Neural cell (in vitro differentiated cells): ENCODE data around the gene SEL1L3.

Experiments
- EP300 ChIP-seq: fragments of 450-650 bp; conservative IDR thresholded peaks from 2 replicates; pipeline ENCODE4 v1.6.1; 2014; ENCODE audit warnings: antibody characterized with exemption, mild to moderate bottlenecking, moderate library complexity; ENCODE audit not compliant: poor library complexity, severe bottlenecking
- EZH2 ChIP-seq: fragments of 200-600, 300-800 bp; shearing (Covaris generic), sonication (generic); IDR thresholded peaks from 2 replicates; pipeline ENCODE4 v1.6.1; 2014; ENCODE audit warnings: antibody characterized with exemption, low read length, borderline replicate concordance, mild to moderate bottlenecking; ENCODE audit not compliant: insufficient read depth, poor library complexity, severe bottlenecking
- MXI1 ChIP-seq: fragments of 450-650 bp; conservative IDR thresholded peaks from 2 replicates; pipeline ENCODE4 v1.6.1; 2014; ENCODE audit warnings: antibody characterized with exemption, mild to moderate bottlenecking; ENCODE audit not compliant: poor library complexity, severe bottlenecking
- POLR2AphosphoS5 ChIP-seq: IDR thresholded peaks from 2 replicates; pipeline ENCODE4 v1.6.1; 2012
- SMC3 ChIP-seq: fragments of 450-650 bp; conservative IDR thresholded peaks from 2 replicates; pipeline ENCODE4 v1.6.1; 2014; ENCODE audit warnings: antibody characterized with exemption, mild to moderate bottlenecking, moderate library complexity; ENCODE audit not compliant: poor library complexity
- TAF1 ChIP-seq: IDR thresholded peaks from 2 replicates; pipeline ENCODE4 v1.6.1; 2012; ENCODE audit warnings: low read depth
- TF ChIP-seq, protein P1 (sequence below): fragments of 450-650 bp; IDR thresholded peaks from 2 replicates; pipeline ENCODE4 v1.5.1; 2014; ENCODE audit warnings: antibody characterized with exemption, mild to moderate bottlenecking, moderate library complexity; ENCODE audit not compliant: poor library complexity, severe bottlenecking

DNA sequence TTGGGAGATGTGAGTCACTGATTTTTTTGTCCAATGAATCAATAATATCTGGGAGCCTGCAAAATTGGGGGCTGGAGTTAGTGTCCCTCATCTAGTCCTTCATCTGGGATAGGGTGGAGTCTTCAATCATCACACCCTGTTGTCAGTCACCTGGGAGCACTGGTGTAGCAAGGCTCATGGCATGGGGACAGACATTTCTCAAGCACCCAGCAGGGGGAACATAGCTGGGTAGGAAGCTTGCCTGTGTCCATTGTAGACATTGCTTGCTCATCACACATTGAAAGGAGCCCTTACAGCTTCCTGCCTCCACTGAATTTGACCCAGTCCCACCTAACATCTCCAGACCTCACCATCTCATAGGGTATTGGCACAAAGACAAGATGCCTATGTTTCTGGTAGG is 61.2 kb downstream of the SEL1L3 start:
- TF ChIP-seq, protein P1, sequence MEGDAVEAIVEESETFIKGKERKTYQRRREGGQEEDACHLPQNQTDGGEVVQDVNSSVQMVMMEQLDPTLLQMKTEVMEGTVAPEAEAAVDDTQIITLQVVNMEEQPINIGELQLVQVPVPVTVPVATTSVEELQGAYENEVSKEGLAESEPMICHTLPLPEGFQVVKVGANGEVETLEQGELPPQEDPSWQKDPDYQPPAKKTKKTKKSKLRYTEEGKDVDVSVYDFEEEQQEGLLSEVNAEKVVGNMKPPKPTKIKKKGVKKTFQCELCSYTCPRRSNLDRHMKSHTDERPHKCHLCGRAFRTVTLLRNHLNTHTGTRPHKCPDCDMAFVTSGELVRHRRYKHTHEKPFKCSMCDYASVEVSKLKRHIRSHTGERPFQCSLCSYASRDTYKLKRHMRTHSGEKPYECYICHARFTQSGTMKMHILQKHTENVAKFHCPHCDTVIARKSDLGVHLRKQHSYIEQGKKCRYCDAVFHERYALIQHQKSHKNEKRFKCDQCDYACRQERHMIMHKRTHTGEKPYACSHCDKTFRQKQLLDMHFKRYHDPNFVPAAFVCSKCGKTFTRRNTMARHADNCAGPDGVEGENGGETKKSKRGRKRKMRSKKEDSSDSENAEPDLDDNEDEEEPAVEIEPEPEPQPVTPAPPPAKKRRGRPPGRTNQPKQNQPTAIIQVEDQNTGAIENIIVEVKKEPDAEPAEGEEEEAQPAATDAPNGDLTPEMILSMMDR: no peak
- TF ChIP-seq SMC3 (no peak), EP300 (no peak), TAF1 (no peak), POLR2AphosphoS5 (no peak), EZH2 (no peak), MXI1 (no peak)
